Caco-2 (cell line): ENCODE results near the gene INHBA. TPM values are rescaled to one million over a fixed set of nuclear protein-coding genes. Genes with fewer than 3 reads are reported as not detected.

Experiments used
- BruUV-seq: library from RNA; stranded (reverse); fragments of 400-500 nt; replicated peaks from 2 replicates; lab custom pipeline; 2021; lab: Mats Ljungman, UMichigan
- CTCF ChIA-PET: fragments of 300-600 bp; sonication (Branson Sonifier 250); formaldehyde crosslinking; loops from one replicate; lab custom pipeline; 2022; ENCODE audit warnings: antibody characterized with exemption; lab: Charles Lee
- POLR2A ChIA-PET: fragments of 300-600 bp; sonication (Branson Sonifier 250); formaldehyde crosslinking; loops from one replicate; lab custom pipeline; 2022; ENCODE audit warnings: antibody characterized with exemption; lab: Charles Lee
- DNase-seq, 2 experiments: peaks; one replicate each; pipeline versions ENCODE4 v3.0.0 to v3.0.0-alpha.2; 2020 to 2022
- H3K27me3 ChIP-seq: replicated peaks from 2 replicates; pipeline ENCODE4 v1.6.0; 2011; ENCODE audit warnings: low read length; ENCODE audit not compliant: control insufficient read depth, insufficient read depth
- H3K36me3 ChIP-seq: 2 replicates; pipeline ENCODE4 v1.5.1; 2011; ENCODE audit warnings: low read length; ENCODE audit not compliant: control insufficient read depth, insufficient read depth
- H3K4me1 ChIP-seq: fragments of 250-450 bp; sonication (Bioruptor Pico); 2 replicates; pipeline ENCODE4 v1.5.1; 2020; ENCODE audit warnings: mild to moderate bottlenecking
- H3K4me3 ChIP-seq: 2 replicates; pipeline ENCODE4 v1.5.1; 2011; ENCODE audit warnings: low read depth, mild to moderate bottlenecking, control low read depth, low read length
- H3K9me3 ChIP-seq: fragments of 250-450 bp; sonication (Bioruptor Pico); 2 replicates; pipeline ENCODE4 v1.5.1; 2020; ENCODE audit warnings: mild to moderate bottlenecking, moderate library complexity
- H3K27ac Mint-ChIP-seq: one replicate; pipeline ENCODE4 v1.8.0; 2022; ENCODE audit warnings: mixed read lengths; ENCODE audit not compliant: unreplicated experiment
- H3K27me3 Mint-ChIP-seq: one replicate; pipeline ENCODE4 v1.8.0; 2022; ENCODE audit warnings: mixed read lengths; ENCODE audit not compliant: insufficient read depth, unreplicated experiment
- H3K36me3 Mint-ChIP-seq: one replicate; pipeline ENCODE4 v1.8.0; 2022; ENCODE audit warnings: mild to moderate bottlenecking, mixed read lengths; ENCODE audit not compliant: insufficient read depth, unreplicated experiment
- H3K4me1 Mint-ChIP-seq: one replicate; pipeline ENCODE4 v1.8.0; 2022; ENCODE audit warnings: low read depth, mixed read lengths; ENCODE audit not compliant: unreplicated experiment
- H3K4me3 Mint-ChIP-seq: one replicate; pipeline ENCODE4 v1.8.0; 2022; ENCODE audit warnings: mild to moderate bottlenecking, moderate library complexity, mixed read lengths; ENCODE audit not compliant: unreplicated experiment
- H3K9me3 Mint-ChIP-seq: one replicate; pipeline ENCODE4 v1.8.0; 2022; ENCODE audit warnings: mixed read lengths; ENCODE audit not compliant: unreplicated experiment
- CTCF ChIP-seq, 2 experiments: fragments of 200-600 bp in 1 of 2; IDR thresholded peaks; 1 replicate in 1 of 2; 2 replicates in 1 of 2; pipeline versions ENCODE4 v1.5.1 to v1.8.0; 2011 to 2022; ENCODE audit warnings: antibody characterized with exemption in 1 of 2, control low read depth in 1 of 2, inconsistent platforms in 1 of 2, low read depth in 1 of 2, low read length in 1 of 2, mild to moderate bottlenecking in 1 of 2, moderate library complexity in 1 of 2; ENCODE audit not compliant: insufficient read depth in 1 of 2, severe bottlenecking in 1 of 2, unreplicated experiment in 1 of 2
- intact Hi-C: fragments of 100-400 bp; cut with micrococcal nuclease; formaldehyde crosslinking; loops from one replicate; pipeline ENCODE4 v1.10.0; 2022; ENCODE audit not compliant: unreplicated experiment
- total RNA-seq: library from RNA; stranded (reverse); gene quantifications from 2 replicates; pipeline ENCODE4 v1.2.3, GENCODE V29; 2022

INHBA gene
- total RNA-seq, 1 experiment from 2014 or later, result 0.52 TPM

- Mint-ChIP-seq H3K27me3 (no peaks in the 10 kb centered on the region), H3K36me3 (peaks cover 6% of the 10 kb centered on the region), H3K27ac (no peak overlapping the region), H3K4me1 (peaks cover 25% of the 10 kb centered on the region), H3K9me3 (no peaks in the 10 kb centered on the region), H3K4me3 (no peak overlapping the region)
- ChIA-PET CTCF (no interaction called here), POLR2A (no interaction called here)
- DNase-seq, result no peak
- no peak for TF ChIP-seq CTCF (IDR thresholded peaks at IDR 0.05; ENCODE audit: insufficient read depth in 1 of 2, low read depth in 1 of 2, low read length in 1 of 2, severe bottlenecking in 1 of 2, unreplicated experiment in 1 of 2)
- BruUV-seq, result no TSS peak
- Histone ChIP-seq H3K36me3 (no peaks in the 10 kb centered on the region), H3K9me3 (no peaks in the 10 kb centered on the region), H3K4me1 (peaks cover 9% of the 10 kb centered on the region), H3K27me3 (no peaks in the 10 kb centered on the region), H3K4me3 (no peak overlapping the region)
- intact Hi-C loops, result no loop called here
Measured at GRCh38 chr7:41692251-41692650, 10.6 kb downstream of the INHBA start.

- H3K27me3 Mint-ChIP-seq, result no peaks in the 10 kb centered on the region
- peaks cover 25% of the 10 kb centered on the region for H3K4me1 Mint-ChIP-seq
- H3K4me1 ChIP-seq, result peaks cover 9% of the 10 kb centered on the region
- no peak overlapping the region for H3K4me3 ChIP-seq
- H3K9me3 Mint-ChIP-seq, result no peaks in the 10 kb centered on the region
- DNase-seq, result no peak
- H3K4me3 Mint-ChIP-seq, result no peak overlapping the region
- ChIA-PET POLR2A (no interaction called here), CTCF (no interaction called here)
- H3K36me3 Mint-ChIP-seq, result peaks cover 6% of the 10 kb centered on the region
- no peaks in the 10 kb centered on the region for H3K27me3 ChIP-seq
- BruUV-seq, result no TSS peak
- TF ChIP-seq CTCF (IDR thresholded peaks at IDR 0.05; ENCODE audit: insufficient read depth in 1 of 2, low read depth in 1 of 2, low read length in 1 of 2, severe bottlenecking in 1 of 2, unreplicated experiment in 1 of 2), result no peak
- no peaks in the 10 kb centered on the region for H3K9me3 ChIP-seq
- intact Hi-C loops, result no loop called here
- no peaks in the 10 kb centered on the region for H3K36me3 ChIP-seq
- H3K27ac Mint-ChIP-seq, result peak overlapping the region; percentile 8
Measured at GRCh38 chr7:41691286-41692190, 11.4 kb downstream of the INHBA start.

GRCh38 chr7:41689815-41690214, 13.1 kb downstream of the INHBA start:
- Mint-ChIP-seq H3K4me1 (peaks cover 15% of the 10 kb centered on the region), H3K9me3 (no peaks in the 10 kb centered on the region), H3K27ac (no peak overlapping the region), H3K36me3 (peaks cover 6% of the 10 kb centered on the region), H3K27me3 (no peaks in the 10 kb centered on the region), H3K4me3 (no peak overlapping the region)
- DNase-seq, result no peak
- ChIA-PET CTCF (no interaction called here), POLR2A (no interaction called here)
- no TSS peak for BruUV-seq
- Histone ChIP-seq H3K36me3 (no peaks in the 10 kb centered on the region), H3K4me3 (no peak overlapping the region), H3K9me3 (no peaks in the 10 kb centered on the region), H3K4me1 (peaks cover 6% of the 10 kb centered on the region; the same call in 1 of the 2 replicates), H3K27me3 (no peaks in the 10 kb centered on the region)
- intact Hi-C loops, result no loop called here
- no peak for TF ChIP-seq CTCF (IDR thresholded peaks at IDR 0.05; ENCODE audit: insufficient read depth in 1 of 2, low read depth in 1 of 2, low read length in 1 of 2, severe bottlenecking in 1 of 2, unreplicated experiment in 1 of 2)
